CD4-positive, alpha-beta T cell treated with Interleukin-6 at 100 ng/mL for 8 hours (primary cell): ENCODE measurements around the gene SMTN.
A peak's percentile ranks its signal among the peaks of the same experiment; 100 is the strongest.
"Not testable (repeated sequence)": the region's sequence is repeated elsewhere in the genome, so short reads cannot be mapped to it uniquely, and the experiment has no call there.

Experiments
- DNase-seq: peaks from one replicate; pipeline ENCODE4 v3.0.0-alpha.2; 2020; ENCODE audit warnings: mixed read lengths, low spot score

SMTN gene

GRCh38 chr22:31080848-31081649 lies at the start of gene SMTN:
Gene SMTN, plus strand, starts transcription at chr22:31081318. Its CDS starts 1,941 bp downstream, at chr22:31083259.
- DNase-seq, result peak; percentile 81

GRCh38 chr22:31036671-31037550 lies 44.2 kb upstream of the SMTN start:
- DNase-seq, result no peak

- DNase-seq, result no peak
Observed at GRCh38 chr22:31038686-31039085, 42.4 kb upstream of the SMTN start.

GRCh38 chr22:31039393-31039792 lies 41.7 kb upstream of the SMTN start:
- DNase-seq, result no peak

GRCh38 chr22:31040542-31041398 lies 40.3 kb upstream of the SMTN start:
- no peak for DNase-seq

GRCh38 chr22:31044262-31044861 lies 36.8 kb upstream of the SMTN start:
- DNase-seq, result no peak

GRCh38 chr22:31045900-31046538 lies 35.1 kb upstream of the SMTN start:
- DNase-seq, result no peak

GRCh38 chr22:31046539-31047226 lies 34.4 kb upstream of the SMTN start:
- DNase-seq, result no peak

- no peak for DNase-seq
Observed at GRCh38 chr22:31048570-31048969, 32.5 kb upstream of the SMTN start.

GRCh38 chr22:31049815-31050420 lies 31.2 kb upstream of the SMTN start:
- no peak for DNase-seq

GRCh38 chr22:31055117-31055634 lies 25.9 kb upstream of the SMTN start:
- no peak for DNase-seq

GRCh38 chr22:31055635-31056159 lies 25.4 kb upstream of the SMTN start:
- no peak for DNase-seq

- no peak for DNase-seq
Observed at GRCh38 chr22:31056986-31057599, 24.0 kb upstream of the SMTN start.

- not testable (repeated sequence) for DNase-seq
Observed at GRCh38 chr22:31059663-31060062, 21.5 kb upstream of the SMTN start.

- no peak for DNase-seq
Observed at GRCh38 chr22:31062566-31063230, 18.4 kb upstream of the SMTN start.

GRCh38 chr22:31064369-31064768 lies 16.7 kb upstream of the SMTN start:
- no peak for DNase-seq

GRCh38 chr22:31068970-31069369 lies 12.1 kb upstream of the SMTN start:
- no peak for DNase-seq

GRCh38 chr22:31069691-31070314 lies 11.3 kb upstream of the SMTN start:
- DNase-seq, result not testable (repeated sequence)
